Kidney epithelial cell (primary cell): ENCODE data around the gene CRYBG1. TPM values are rescaled to one million over a fixed set of nuclear protein-coding genes. Genes with fewer than 3 reads are reported as not detected.
"Not testable (repeated sequence)": the region's sequence is repeated elsewhere in the genome, so short reads cannot be mapped to it uniquely, and the experiment has no call there.

Experiments used
- DNase-seq: peaks from one replicate; pipeline ENCODE4 v3.0.0-alpha.2; 2010; ENCODE audit warnings: low read depth
- H3K27me3 ChIP-seq: 2 replicates; pipeline ENCODE4 v1.6.0; 2011; ENCODE audit warnings: low read length; ENCODE audit not compliant: control insufficient read depth, insufficient read depth
- H3K36me3 ChIP-seq: 2 replicates; pipeline ENCODE4 v1.5.1; 2011; ENCODE audit warnings: low read length; ENCODE audit not compliant: control insufficient read depth, insufficient read depth
- H3K4me3 ChIP-seq: 2 replicates; pipeline ENCODE4 v1.5.1; 2011; ENCODE audit warnings: low read depth, mild to moderate bottlenecking, control low read depth, low read length
- total RNA-seq: library from RNA; depleted of rRNA; stranded (reverse); fragments of >200 nt; gene quantifications from 2 replicates; pipeline ENCODE4 v1.2.3, GENCODE V29; 2015
- TF ChIP-seq, protein P1 (sequence below): IDR thresholded peaks from 2 replicates; pipeline ENCODE4 v1.5.1; 2011; ENCODE audit warnings: mild to moderate bottlenecking, moderate library complexity, low read length, control low read depth, inconsistent platforms; ENCODE audit not compliant: insufficient read depth, poor library complexity, severe bottlenecking

CRYBG1 gene
- total RNA-seq, 1 donor from 2014 or later: 4.4 TPM

DNA sequence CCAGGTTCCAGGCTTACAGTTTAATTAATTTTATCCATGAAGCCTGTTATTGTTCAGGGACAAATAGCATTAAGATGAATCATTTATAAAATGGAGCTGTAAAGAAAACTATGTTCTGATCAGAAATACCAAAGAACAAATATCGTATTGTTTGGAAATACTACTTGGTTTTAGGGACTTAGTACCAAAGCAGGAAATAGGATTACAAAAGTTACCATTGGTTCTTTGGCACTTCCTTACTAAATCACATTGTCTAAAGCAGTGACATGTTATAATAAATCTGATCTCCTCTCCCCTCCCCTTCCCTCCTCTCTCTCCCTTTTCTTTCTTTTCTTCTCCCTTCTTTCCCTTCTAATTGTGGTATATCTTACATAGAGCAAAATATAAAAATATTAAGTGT is 29.6 kb downstream of the CRYBG1 start:
- DNase-seq: no peak
- Histone ChIP-seq H3K4me3 (no peak overlapping the region), H3K27me3 (no peaks in the 10 kb centered on the region), H3K36me3 (no peaks in the 10 kb centered on the region)
- TF ChIP-seq, protein P1, sequence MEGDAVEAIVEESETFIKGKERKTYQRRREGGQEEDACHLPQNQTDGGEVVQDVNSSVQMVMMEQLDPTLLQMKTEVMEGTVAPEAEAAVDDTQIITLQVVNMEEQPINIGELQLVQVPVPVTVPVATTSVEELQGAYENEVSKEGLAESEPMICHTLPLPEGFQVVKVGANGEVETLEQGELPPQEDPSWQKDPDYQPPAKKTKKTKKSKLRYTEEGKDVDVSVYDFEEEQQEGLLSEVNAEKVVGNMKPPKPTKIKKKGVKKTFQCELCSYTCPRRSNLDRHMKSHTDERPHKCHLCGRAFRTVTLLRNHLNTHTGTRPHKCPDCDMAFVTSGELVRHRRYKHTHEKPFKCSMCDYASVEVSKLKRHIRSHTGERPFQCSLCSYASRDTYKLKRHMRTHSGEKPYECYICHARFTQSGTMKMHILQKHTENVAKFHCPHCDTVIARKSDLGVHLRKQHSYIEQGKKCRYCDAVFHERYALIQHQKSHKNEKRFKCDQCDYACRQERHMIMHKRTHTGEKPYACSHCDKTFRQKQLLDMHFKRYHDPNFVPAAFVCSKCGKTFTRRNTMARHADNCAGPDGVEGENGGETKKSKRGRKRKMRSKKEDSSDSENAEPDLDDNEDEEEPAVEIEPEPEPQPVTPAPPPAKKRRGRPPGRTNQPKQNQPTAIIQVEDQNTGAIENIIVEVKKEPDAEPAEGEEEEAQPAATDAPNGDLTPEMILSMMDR: no peak

DNA sequence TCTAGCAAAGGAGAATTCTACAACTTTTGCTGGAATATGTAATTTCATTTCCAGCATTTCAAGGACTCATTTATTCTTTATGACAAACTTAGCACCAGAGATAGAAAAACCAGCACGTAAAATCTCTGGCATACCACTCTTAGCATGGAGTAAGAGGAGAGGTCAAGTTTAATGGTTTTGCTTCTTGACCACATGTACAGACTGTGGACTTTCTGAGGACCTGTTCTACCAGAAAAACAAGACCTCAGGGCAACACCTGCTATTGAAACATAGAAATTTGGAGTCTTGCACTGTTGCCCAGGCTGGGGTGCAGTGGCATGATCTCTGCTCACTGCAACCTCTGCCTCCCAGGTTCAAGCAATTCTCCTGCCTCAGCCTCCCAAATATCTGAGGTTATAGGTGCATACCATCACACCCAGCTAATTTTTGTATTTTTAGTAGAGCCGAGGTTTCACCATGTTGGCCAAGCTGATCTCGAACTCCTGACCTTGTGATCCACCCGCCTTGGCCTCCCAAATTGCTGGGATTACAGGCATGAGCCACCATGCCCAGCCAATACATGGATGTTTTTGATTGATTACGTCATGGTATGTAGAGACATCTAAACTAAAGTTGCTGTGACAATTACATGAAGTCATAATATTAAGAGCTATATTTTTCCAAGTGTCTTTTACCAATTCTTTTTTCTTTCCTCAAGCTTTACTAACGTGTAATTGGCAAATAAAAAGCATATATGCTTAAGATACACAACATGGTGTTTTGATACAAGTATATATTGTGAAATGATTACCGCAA is 36.1 kb downstream of the CRYBG1 start:
- Histone ChIP-seq H3K4me3 (no peak overlapping the region), H3K27me3 (no peaks in the 10 kb centered on the region), H3K36me3 (no peaks in the 10 kb centered on the region)
- TF ChIP-seq, protein P1: no peak
- no peak for DNase-seq

DNA sequence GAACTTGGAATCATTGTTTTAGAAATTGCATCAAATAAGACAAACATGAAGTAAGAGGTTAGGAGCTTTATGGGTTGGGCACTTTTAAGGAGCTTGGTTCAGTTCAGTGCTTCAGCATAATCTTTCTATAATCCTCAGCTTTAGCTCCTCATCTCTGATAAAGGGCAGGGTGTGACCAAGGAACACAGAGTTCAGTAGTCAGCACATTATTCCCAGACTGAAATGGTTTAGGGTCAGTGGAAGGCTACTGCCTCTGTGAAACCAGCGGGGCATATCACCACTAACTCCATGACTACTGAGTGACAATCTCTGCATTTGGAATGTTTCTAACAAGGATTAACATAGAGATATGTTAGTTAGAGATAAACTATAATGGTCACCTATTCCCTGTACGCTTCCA is 36.9 kb downstream of the CRYBG1 start:
- no peak for DNase-seq
- H3K4me3 ChIP-seq: no peak overlapping the region
- H3K36me3 ChIP-seq: no peaks in the 10 kb centered on the region
- H3K27me3 ChIP-seq: no peaks in the 10 kb centered on the region
- TF ChIP-seq, protein P1: no peak

DNA sequence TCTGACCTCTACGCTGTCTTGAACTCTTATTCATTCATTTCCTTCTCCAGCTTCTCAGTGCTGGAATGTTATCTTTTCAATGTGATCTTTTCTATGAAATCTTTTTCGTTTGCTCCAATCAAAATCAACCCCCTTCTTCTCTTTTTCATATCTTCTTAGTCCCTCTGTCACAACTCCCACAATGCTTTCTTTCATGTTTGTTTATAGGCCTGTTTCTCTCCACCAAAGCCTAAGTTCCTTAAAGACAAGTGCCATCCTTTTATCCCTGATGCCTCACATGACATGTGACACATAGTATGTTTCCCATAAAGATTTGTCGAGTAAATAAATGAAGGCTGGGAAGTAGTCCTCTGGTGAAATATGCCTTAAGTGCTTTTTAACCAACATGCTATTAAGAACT is 38.1 kb downstream of the CRYBG1 start:
- no peaks in the 10 kb centered on the region for H3K36me3 ChIP-seq
- DNase-seq: no peak
- H3K27me3 ChIP-seq: no peaks in the 10 kb centered on the region
- TF ChIP-seq, protein P1: no peak
- no peak overlapping the region for H3K4me3 ChIP-seq

DNA sequence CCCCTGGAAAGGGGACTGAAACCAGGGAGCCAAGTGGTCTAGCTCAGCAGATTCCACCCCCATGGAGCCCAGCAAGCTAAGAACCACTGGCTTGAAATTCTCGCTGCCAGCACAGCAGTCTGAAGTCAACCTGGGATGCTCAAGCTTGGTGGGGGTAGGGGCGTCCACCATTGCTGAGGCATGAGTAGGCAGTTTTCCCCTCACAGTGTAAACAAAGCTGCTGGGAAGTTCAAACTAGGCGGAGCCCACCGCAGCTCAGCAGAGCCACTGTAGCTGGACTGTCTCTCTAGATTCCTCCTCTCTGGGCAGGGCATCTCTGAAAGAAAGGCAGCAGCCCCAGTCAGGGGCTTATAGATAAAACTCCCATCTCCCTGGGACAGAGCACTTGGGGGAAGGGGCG is 44.5 kb downstream of the CRYBG1 start:
- not testable (repeated sequence) for H3K27me3 ChIP-seq, H3K4me3 ChIP-seq, H3K36me3 ChIP-seq, DNase-seq

DNA sequence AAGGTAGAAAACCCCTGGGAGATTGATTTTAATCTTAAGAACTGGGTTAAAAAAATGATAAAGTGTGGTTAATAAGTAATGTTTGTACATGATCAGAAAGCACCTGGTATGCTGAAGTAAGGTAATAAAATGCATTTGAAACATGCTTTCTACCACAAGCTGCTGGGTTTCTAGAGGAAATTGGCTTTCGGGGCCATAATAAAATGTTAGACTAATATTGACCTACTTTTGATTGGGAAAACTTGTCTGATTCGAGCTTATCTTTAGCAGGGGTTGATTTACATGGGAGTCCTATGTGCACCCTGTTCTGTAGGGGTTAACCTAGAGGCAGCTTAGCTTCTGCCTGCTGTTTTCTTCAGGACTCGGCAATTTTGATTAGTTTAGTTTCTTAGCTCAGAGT is 50.5 kb downstream of the CRYBG1 start:
- Histone ChIP-seq H3K36me3 (no peaks in the 10 kb centered on the region), H3K4me3 (no peak overlapping the region), H3K27me3 (no peaks in the 10 kb centered on the region)
- no peak for DNase-seq
- TF ChIP-seq, protein P1: no peak
